Measurements from ENCODE around the gene RDH13.

DNA sequence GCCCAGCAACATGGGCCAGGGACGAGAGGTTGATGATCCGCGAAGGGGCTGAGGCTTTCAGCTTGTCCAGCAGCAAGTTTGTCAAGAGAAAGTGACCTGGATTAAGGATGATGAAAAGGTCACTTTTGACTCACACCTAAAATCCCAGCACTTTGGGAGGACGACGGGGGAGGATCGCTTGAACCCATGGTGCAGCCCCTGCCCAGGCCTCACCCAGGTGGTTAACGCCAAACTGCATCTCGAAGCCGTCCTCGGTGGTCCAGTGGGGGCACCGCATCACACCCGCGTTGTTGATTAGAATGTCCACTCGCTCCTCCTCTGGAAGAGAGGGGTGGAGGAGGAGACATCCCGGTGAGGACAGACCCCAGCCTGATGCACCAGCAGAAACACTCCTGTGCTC lies 14.5 kb downstream of the RDH13 start:
- TF ChIP-seq POLR2A (IDR thresholded peaks at IDR 0.05; ENCODE audit: low read depth, low read length) = no peak
- no peak for TF ChIP-seq TAF1 (IDR thresholded peaks at IDR 0.05; ENCODE audit: borderline replicate concordance, low read depth, low read length)

Measured in GM12892 (cell line).